ENCODE measurements around the gene SLC7A6. TPM values are rescaled to one million over a fixed set of nuclear protein-coding genes. Genes with fewer than 3 reads are reported as not detected.

Gene SLC7A6
- total and polyA plus RNA-seq, 2 of the 8 experiments (the other 6 are each of a cell fraction or from before 2014, with no cell fraction given) = 28.0 to 37.8 TPM

GRCh38 chr16:68272507-68273209 lies 8.3 kb downstream of the SLC7A6 start:
- POLR2A ChIA-PET (ENCODE audit: partially characterized antibody) = interaction anchor here (0.9 to 1.5 kb wide), 4 partner anchors 9 to 36 kb away, joined by 3 to 5 read pairs (median 3); partner anchors contain the start of genes ESRP2, PLA2G15 and SLC7A6
- WGBS, 2 experiments (ENCODE audit: extremely low coverage in 1 of 2, insufficient coverage in 1 of 2, insufficient read length in 1 of 2, insufficient replicate concordance in 2 of 2, low coverage in 1 of 2, low lambda C conversion rate in 2 of 2, missing lambda C conversion rate in 1 of 2) = 87% methylated on average over 4 of the region's 4 CpGs; no CpG with 5 or more reads in 1 of the 2 experiments
- H3K4ac ChIP-seq (replicated peaks; ENCODE audit: insufficient read length, low read depth, low read length) = no peak overlapping the region
- TF ChIP-seq FOSL1 (IDR thresholded peaks at IDR 0.05; ENCODE audit: insufficient read depth, low read depth, low read length) (no peak), EZH2 (IDR thresholded peaks at IDR 0.05; ENCODE audit: low read depth, low read length, severe bottlenecking) (no peak), CHD1 (IDR thresholded peaks at IDR 0.05; ENCODE audit: low read depth, low read length) (no peak), CBX5 (IDR thresholded peaks at IDR 0.05; ENCODE audit: low read depth, low read length) (no peak), GTF2F1 (IDR thresholded peaks at IDR 0.05; ENCODE audit: borderline replicate concordance, low read depth, low read length) (no peak), SAP30 (IDR thresholded peaks at IDR 0.05; ENCODE audit: insufficient read depth, insufficient replicate concordance, low read length) (no peak), JUND (IDR thresholded peaks at IDR 0.05; ENCODE audit: low read length) (no peak), BACH1 (IDR thresholded peaks at IDR 0.05; ENCODE audit: low read length) (no peak), CTCF (IDR thresholded peaks at IDR 0.05; ENCODE audit: control extremely low read depth in 1 of 3, insufficient read depth in 1 of 3, low read depth in 1 of 3, low read length in 3 of 3) (no peak), JUN (IDR thresholded peaks at IDR 0.05; ENCODE audit: low read depth, low read length) (no peak)

More at GRCh38 chr16:68272507-68273209, 8.3 kb downstream of the SLC7A6 start:
- Histone ChIP-seq H2BK20ac (ENCODE audit: low read length) (no peak overlapping the region), H3K18ac (ENCODE audit: extremely low read depth, low read length) (no peak overlapping the region), H3K27me3 (replicated peaks in 1 of 4; ENCODE audit: control insufficient read depth in 3 of 4, extremely low read depth in 1 of 4, insufficient read depth in 3 of 4, low read length in 3 of 4) (no peaks in the 10 kb centered on the region), H3K14ac (ENCODE audit: insufficient read length) (no peak overlapping the region), H2BK15ac (ENCODE audit: low read length) (no peak overlapping the region), H2BK12ac (ENCODE audit: low read depth, low read length) (no peak overlapping the region), H4K8ac (ENCODE audit: extremely low read depth, insufficient read depth, low read length) (no peak overlapping the region), H4K5ac (ENCODE audit: insufficient read length, low read depth, low read length) (no peak overlapping the region), H3K4me1 (replicated peaks in 1 of 4; ENCODE audit: control insufficient read depth in 3 of 4, insufficient read depth in 4 of 4, low read length in 3 of 4) (peaks cover 0 to 3% (median 2%) of the 10 kb centered on the region in 4 experiments; a peak in 3 of 7 replicates), H3K9ac (replicated peaks in 1 of 4; ENCODE audit: extremely low read depth in 1 of 4, low read depth in 3 of 4, low read length in 3 of 4) (no peak overlapping the region), H3K36me3 (ENCODE audit: control insufficient read depth in 2 of 4, insufficient read depth in 4 of 4, low read length in 3 of 4) (peaks cover 0 to 2% (median 0%) of the 10 kb centered on the region in 4 experiments; a peak in 2 of 8 replicates), H4K20me1 (replicated peaks in 1 of 2; ENCODE audit: control insufficient read depth in 1 of 2, insufficient read depth in 2 of 2, low read length in 2 of 2) (no peaks in the 10 kb centered on the region), H3K27ac (ENCODE audit: low read depth, low read length) (no peak overlapping the region), H3K4me2 (ENCODE audit: insufficient read depth in 1 of 2, low read depth in 2 of 2, low read length in 2 of 2) (no peak overlapping the region), H2AK5ac (ENCODE audit: low read depth, low read length) (no peak overlapping the region), H3K23me2 (ENCODE audit: low read depth, low read length) (no peaks in the 10 kb centered on the region), H2BK120ac (replicated peaks; ENCODE audit: low read depth, low read length) (no peak overlapping the region), H2BK5ac (ENCODE audit: low read depth, low read length) (no peak overlapping the region), H4K91ac (replicated peaks; ENCODE audit: insufficient read length, low read length) (no peak overlapping the region), H2AFZ (ENCODE audit: low read length) (no peak overlapping the region), H3K79me2 (ENCODE audit: control insufficient read depth in 1 of 2, insufficient read depth in 2 of 2, low read length in 2 of 2) (peaks cover 0 to 27% of the 10 kb centered on the region in 2 experiments; a peak in 3 of 4 replicates), H3K56ac (replicated peaks; ENCODE audit: insufficient read length, low read depth, low read length) (no peak overlapping the region), H3K79me1 (ENCODE audit: low read depth, low read length) (peaks cover 12% of the 10 kb centered on the region), H3K9me3 (ENCODE audit: insufficient read depth in 2 of 2, low read depth in 1 of 2, low read length in 1 of 2) (no peaks in the 10 kb centered on the region), H3K23ac (ENCODE audit: insufficient read length) (no peak overlapping the region), H3K4me3 (ENCODE audit: extremely low read depth in 1 of 4, insufficient read depth in 2 of 4, low read depth in 3 of 4, low read length in 4 of 4) (no peak overlapping the region)
- DNase-seq (ENCODE audit: low read depth in 1 of 2, low spot score in 2 of 2) (no peak), FAIRE-seq (no peak)
- CTCF ChIA-PET (ENCODE audit: partially characterized antibody) = interaction anchor here (0.6 to 8.5 kb wide), 10 partner anchors 9 to 202 kb away, joined by 3 to 63 read pairs (median 6); partner anchors contain the start of gene SLC7A6
